Kidney glomerular epithelial cell (primary cell): Measurements from ENCODE around the gene ACOX2.
A peak's percentile ranks its signal among the peaks of the same experiment; 100 is the strongest.

ENCODE experiments used
- DNase-seq: peaks from one replicate; lab custom pipeline; 2025; lab: John Stamatoyannopoulos, UW

The ACOX2 gene

DNA sequence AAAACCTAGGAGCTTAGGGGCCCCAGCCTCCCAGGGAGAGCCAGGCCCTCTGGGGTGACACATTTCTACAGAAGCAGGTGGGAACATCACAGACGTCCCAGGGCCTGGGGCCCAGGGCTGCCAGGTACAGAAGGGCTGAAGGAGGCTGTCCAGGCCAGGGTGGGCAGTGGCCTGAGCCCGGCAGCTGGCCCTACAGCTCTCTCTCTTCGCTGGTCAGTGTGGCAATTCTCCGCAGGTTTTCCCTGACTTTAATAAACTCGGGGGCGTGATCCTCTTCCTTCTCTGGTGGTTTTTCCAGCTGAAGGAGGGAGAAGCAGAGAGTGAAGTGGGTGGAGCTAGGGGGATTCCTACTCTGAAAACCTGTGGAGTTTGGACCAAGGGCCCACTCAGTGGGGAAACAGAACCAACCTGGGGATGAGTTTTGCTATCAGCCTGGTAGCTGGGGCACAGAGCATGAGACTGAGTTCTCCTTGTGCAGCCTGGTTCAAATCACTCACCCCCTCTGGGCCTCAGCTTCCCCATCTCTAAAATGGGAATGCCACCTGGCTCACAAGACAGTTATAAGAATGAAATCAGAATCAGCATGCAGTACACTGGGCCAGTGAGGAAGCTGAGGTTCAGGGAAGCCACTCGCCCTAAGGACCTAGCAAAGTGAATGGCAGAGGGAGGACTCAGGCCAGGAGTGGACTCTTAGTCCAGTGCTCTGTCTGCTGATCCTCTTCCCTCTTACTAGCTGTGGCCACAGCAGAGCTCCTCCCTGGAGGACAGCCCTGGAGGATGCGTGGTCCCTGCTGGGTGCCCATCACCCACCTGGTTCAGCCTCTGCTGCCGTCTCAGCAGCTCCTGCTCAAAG lies 29.6 kb upstream of the ACOX2 start:
- DNase-seq = no peak

DNA sequence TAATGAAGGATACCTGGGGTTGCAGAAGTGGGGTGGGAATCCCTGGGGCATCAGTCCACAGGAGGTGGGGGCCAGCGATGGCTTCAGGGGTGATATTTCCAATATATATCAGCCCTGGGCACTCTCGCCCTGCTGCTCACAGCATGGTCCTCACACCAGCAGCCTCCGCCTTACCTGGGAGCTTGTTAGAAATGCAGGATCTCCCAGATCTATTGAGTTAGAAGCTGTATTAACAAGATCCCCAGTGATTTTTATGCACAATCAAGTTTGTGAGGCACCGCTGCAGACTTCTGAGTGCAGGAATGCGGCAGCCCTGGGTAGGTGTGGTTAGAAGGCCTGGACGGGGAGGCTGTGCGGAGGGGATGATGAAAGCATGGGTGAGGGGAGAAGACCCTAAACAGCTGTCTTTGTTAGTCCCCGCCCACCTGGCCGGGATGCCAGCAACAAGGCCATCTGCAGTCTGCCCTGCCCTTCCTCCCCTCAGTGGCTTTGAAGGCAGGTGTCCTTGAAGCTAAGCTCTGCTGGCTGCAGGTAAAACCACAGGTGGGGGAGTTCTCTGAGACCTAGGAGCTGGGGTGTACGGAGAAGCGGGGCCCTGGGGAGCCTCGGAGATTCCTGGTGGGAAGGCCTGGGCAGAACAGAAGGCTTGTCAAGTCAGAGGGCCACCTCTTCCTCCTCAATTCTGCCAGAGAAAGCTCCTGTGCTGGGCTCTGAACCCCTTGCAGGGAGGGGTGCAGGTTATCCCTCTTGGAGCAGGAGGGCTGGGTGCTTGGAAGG lies 28.8 kb upstream of the ACOX2 start:
- DNase-seq = no peak

- DNase-seq = peak; percentile 70
Observed at GRCh38 chr3:58564456-58565160, 27.6 kb upstream of the ACOX2 start.

GRCh38 chr3:58564054-58564453 lies 27.1 kb upstream of the ACOX2 start:
- DNase-seq = no peak

DNA sequence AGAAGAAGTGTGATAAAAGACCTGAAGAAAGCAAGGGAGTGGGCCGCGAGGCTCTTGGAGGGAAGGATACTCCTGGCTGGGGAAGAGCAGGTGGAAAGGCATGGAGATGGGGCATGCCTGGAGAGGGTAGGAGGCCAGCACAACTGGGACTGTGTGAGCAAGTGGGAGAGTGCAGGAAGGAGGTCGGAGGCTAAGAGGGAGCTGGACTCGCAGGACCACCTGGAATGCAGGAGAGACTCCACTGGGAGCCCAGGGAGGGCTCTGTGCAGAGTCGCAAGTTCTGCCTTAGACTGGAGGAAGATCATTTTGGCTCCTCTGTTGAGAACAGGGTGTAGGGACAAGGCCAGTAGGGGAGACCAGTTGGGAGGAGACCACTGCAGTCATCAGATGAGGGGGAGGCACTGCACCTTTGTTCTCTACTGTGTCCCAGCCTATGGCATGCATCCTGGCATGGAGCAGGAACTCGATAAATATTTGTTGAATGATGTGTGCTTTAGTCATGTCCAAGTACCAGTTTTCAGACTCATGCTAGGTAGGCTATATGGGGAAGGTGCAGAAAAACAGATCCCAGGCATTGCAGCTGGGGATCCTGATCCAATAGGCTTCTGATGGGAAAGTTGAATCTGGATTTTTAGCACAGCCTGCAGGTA lies 26.5 kb upstream of the ACOX2 start:
- peak; percentile 35 for DNase-seq

DNA sequence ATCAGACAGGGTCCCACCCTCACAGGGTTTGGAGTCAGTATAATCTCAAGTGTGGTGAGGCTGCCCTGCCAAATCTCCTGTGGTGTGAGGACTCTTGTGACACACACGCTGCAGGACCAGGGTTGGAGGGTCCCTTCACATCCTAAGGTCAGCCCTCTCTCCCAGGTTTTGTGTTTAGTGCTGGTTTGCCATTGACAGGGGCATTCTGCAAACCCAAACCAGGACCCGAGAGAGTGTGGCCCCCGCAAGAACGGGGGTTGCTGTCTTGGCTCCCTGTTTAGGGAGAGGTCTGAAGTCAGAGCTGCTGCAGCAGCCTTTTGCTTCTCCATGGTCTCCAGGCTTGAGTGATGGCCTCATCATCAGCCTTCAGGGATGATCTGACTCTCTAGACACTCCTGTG lies 25.5 kb upstream of the ACOX2 start:
- no peak for DNase-seq

GRCh38 chr3:58560771-58561311 lies 23.9 kb upstream of the ACOX2 start:
- DNase-seq = peak; percentile 97

DNA sequence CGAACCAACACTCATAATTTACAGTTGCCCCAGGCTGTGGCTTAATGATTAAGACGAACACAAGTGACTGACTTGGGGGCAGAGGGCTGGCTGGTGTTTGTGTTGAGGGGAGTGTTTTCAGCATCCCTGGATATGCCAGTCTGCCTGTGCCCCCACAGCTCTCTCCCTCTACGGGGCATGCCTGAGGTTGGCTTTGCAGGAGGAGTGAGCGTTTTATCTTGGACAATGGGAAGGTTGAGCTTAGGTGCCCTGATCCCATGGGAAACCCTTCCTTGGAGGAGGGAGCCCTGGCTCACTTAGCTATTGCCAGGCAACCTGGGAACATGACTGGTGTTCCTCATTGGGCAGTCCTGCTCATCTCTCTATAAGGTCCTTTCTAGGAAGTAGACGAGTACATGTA lies 22.6 kb upstream of the ACOX2 start:
- no peak for DNase-seq

- DNase-seq = no peak
Observed at GRCh38 chr3:58557491-58557890, 20.5 kb upstream of the ACOX2 start.

GRCh38 chr3:58556761-58557221 lies 19.8 kb upstream of the ACOX2 start:
- no peak for DNase-seq

- DNase-seq = no peak
Observed at GRCh38 chr3:58556001-58556400, 19.0 kb upstream of the ACOX2 start.

DNA sequence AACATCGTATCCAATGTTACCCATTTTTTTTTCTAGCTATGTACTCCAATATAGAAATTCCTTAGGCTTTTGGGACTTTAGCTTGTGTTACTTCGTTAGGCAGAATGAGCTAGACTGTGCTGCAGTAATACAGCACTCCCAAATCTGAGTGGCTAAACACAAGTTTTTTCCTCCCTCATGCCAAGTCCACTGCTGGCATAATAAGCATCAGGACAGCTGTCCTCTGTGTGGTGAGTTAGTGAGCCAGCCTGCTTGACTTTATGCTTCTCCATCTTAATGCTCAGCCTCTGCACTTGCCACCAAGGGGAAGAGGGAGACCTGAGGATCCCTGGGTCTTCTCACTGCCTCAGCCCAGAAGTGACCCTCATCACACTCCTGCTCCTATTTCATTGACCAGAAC lies 18.2 kb upstream of the ACOX2 start:
- no peak for DNase-seq

- no peak for DNase-seq
Observed at GRCh38 chr3:58553003-58553402, 16.0 kb upstream of the ACOX2 start.

GRCh38 chr3:58551636-58552180 lies 14.7 kb upstream of the ACOX2 start:
- no peak for DNase-seq

DNA sequence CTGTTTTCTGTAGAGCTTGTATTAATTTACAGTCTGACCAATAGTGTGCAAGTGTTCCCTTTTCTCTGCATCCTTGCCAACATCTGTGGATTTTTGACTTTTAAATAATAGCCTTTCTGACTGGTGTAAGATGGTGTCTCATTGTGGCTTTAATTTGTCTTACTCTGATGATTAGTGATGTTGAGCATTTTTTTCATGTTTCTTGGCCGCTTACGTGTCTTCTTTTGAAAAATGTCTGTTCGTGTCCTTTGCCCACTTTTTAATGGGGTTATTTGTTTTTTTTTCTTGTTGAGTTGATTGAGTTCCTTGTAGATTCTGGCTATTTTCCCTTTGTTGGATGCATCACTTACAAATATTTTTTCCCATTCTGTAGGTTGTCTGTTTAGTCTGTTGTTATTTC lies 7.6 kb upstream of the ACOX2 start:
- DNase-seq = no peak

- no peak for DNase-seq
Observed at GRCh38 chr3:58540176-58540858, 3.3 kb upstream of the ACOX2 start.

DNA sequence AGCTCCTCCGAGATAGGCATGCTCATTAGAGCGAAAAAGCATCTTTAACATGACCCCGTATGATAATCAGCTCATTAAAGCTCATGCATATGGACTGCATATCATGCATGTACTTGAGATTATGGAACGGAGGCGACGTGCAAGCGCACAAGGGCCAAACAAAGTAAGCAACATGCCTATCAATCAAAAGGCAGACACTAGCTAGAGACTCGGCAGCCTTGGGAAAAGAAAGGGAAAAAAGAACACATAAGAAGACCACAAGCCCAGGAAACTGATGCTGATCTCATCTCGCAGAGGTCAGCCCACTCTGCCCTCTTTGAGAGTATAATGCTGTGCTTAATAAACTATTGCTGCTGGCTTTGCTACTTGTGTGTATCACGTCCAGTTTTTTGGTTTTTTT lies 2.6 kb upstream of the ACOX2 start:
- DNase-seq = no peak

- DNase-seq = no peak
Observed at GRCh38 chr3:58537412-58538301, 667 bp upstream of the ACOX2 start.

- DNase-seq = peak; percentile 4
Observed at GRCh38 chr3:58535531-58536500, 1.2 kb downstream of the ACOX2 start.
